HG02981 (cell line): ENCODE measurements around the gene DGKG.

Experiments
- ATAC-seq: cut with Tn5 transposase; IDR thresholded peaks from one replicate; pipeline ENCODE4 v1.9.1; 2021; ENCODE audit warnings: mild to moderate bottlenecking, moderate library complexity; ENCODE audit not compliant: unreplicated experiment

Gene DGKG

GRCh38 chr3:186216900-186217819, 144.9 kb downstream of the DGKG start:
- ATAC-seq = no peak

GRCh38 chr3:186214670-186215069, 147.4 kb downstream of the DGKG start:
- no peak for ATAC-seq

GRCh38 chr3:186213946-186214345, 148.1 kb downstream of the DGKG start:
- no peak for ATAC-seq

GRCh38 chr3:186212611-186213010, 149.4 kb downstream of the DGKG start:
- no peak for ATAC-seq

- ATAC-seq = no peak
These were observed 151.1 kb downstream of the DGKG start for GRCh38 chr3:186210852-186211500.

- ATAC-seq = peak; percentile 68
These were observed 152.0 kb downstream of the DGKG start for GRCh38 chr3:186209810-186210752.

- no peak for ATAC-seq
These were observed 153.6 kb downstream of the DGKG start for GRCh38 chr3:186208296-186208989.

GRCh38 chr3:186207515-186207914, 154.5 kb downstream of the DGKG start:
- ATAC-seq = no peak

- no peak for ATAC-seq
These were observed 161.3 kb downstream of the DGKG start for GRCh38 chr3:186200726-186201125.

GRCh38 chr3:186198442-186198841, 163.6 kb downstream of the DGKG start:
- no peak for ATAC-seq

GRCh38 chr3:186194451-186194811, 167.6 kb downstream of the DGKG start:
- ATAC-seq = no peak

GRCh38 chr3:186193534-186194450, 168.2 kb downstream of the DGKG start:
- no peak for ATAC-seq

GRCh38 chr3:186192823-186193222, 169.2 kb downstream of the DGKG start:
- no peak for ATAC-seq

GRCh38 chr3:186189492-186189891, 172.5 kb downstream of the DGKG start:
- no peak for ATAC-seq

- no peak for ATAC-seq
These were observed 174.4 kb downstream of the DGKG start for GRCh38 chr3:186187401-186188275.

GRCh38 chr3:186185194-186185787, 176.7 kb downstream of the DGKG start:
- peak; percentile 64 for ATAC-seq

- ATAC-seq = no peak
These were observed 178.0 kb downstream of the DGKG start for GRCh38 chr3:186184021-186184420.

- ATAC-seq = no peak
These were observed 179.2 kb downstream of the DGKG start for GRCh38 chr3:186182850-186183249.
